GM12801 (cell line): Measurements from ENCODE around the gene ATP2A3.

ENCODE experiments used
- CTCF ChIP-seq: IDR thresholded peaks from one replicate; pipeline ENCODE4 v1.5.1; 2011; ENCODE audit warnings: control low read depth; ENCODE audit not compliant: insufficient read length; ENCODE audit errors: extremely low read depth

ATP2A3 gene

GRCh38 chr17:3914312-3914670 is 49.9 kb downstream of the ATP2A3 start:
- TF ChIP-seq CTCF: no peak

- peak; percentile 86 for TF ChIP-seq CTCF
Observed at GRCh38 chr17:3913531-3914311, 50.5 kb downstream of the ATP2A3 start.

- TF ChIP-seq CTCF: no peak
Observed at GRCh38 chr17:3912827-3913226, 51.4 kb downstream of the ATP2A3 start.

DNA sequence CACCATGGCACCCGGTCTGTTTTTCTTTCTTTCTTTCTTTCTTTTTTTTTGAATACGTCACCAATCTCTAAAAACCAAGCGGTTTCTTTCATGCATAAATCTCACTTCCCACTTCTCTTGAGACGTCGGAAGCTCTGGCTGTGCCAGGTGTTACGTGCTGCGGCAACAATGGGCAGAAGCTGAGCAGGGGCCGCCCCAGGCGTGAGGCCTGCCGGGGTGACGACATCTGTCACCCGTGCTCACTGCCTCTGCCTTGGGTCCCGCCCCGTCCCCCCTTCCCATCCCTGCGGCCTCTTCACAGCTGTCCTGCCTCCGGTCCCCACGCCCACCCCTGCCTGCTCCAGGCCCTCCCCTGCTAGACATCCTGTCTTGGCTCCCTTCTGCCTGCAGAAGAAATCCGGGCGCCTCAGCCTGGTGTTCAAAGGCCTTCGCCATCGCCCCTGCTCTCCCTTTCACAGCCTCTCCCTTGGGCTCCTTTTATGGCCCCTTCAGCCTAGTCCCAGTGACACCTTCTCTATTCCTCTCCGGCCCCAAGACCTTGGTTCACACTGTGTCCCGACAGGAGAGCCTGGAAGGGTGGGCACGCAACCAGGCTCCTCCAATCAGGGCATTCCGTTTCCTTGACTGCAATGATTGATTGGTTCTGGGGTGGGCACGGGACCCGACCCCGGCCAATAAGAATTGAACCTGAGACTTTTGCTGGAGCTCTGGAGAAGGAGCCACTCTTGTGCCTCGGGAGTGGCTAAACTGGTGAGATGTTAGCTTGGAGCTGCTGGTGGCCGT is 52.8 kb downstream of the ATP2A3 start:
- TF ChIP-seq CTCF: no peak

DNA sequence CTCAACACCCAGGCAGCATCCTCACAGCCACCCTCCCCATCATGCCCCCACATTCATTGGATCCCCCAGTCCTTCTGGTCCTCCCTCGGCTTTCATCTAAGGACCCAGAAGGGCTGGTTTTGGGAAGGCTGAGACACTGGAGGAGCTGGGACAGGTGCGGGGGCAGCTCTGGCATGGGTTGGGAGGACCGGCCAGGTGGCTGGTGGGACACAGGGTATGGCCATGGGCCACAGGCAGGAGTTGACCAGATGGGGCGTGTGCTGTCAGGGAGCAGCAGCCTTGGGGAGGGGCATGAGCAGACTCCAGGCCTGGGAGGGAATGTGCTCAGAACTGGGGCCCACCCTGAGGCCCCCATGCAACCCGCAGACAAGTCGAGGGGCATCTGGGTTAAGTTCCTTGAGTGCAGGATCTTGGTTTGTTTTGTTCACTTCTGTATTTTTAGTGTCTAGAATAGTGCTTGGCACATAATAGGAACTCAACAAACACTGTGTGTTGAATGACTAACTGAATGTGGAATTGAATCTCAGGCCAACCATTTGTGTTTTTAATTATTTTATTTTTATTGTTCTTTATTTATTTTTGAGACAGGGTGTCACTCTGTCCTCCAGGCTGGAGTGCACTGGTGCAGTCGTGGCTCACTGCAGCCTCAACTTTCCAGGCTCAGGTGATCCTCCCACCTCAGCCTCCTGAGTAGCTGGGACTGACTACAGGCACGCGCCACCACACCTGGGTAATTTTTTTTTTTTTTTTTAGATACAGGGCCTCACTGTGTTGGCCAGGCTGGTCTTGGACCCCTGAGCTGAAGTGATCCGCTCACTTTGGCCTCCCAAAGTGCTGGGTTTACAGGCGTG is 53.6 kb downstream of the ATP2A3 start:
- TF ChIP-seq CTCF: no peak

GRCh38 chr17:3909257-3909656 is 55.0 kb downstream of the ATP2A3 start:
- TF ChIP-seq CTCF: no peak
